ENCODE measurements around the gene LGALS4.
A peak's percentile ranks its signal among the peaks of the same experiment; 100 is the strongest.
"Not testable (repeated sequence)": the region's sequence is repeated elsewhere in the genome, so short reads cannot be mapped to it uniquely, and the experiment has no call there.

The LGALS4 gene, protein sequence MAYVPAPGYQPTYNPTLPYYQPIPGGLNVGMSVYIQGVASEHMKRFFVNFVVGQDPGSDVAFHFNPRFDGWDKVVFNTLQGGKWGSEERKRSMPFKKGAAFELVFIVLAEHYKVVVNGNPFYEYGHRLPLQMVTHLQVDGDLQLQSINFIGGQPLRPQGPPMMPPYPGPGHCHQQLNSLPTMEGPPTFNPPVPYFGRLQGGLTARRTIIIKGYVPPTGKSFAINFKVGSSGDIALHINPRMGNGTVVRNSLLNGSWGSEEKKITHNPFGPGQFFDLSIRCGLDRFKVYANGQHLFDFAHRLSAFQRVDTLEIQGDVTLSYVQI

DNA sequence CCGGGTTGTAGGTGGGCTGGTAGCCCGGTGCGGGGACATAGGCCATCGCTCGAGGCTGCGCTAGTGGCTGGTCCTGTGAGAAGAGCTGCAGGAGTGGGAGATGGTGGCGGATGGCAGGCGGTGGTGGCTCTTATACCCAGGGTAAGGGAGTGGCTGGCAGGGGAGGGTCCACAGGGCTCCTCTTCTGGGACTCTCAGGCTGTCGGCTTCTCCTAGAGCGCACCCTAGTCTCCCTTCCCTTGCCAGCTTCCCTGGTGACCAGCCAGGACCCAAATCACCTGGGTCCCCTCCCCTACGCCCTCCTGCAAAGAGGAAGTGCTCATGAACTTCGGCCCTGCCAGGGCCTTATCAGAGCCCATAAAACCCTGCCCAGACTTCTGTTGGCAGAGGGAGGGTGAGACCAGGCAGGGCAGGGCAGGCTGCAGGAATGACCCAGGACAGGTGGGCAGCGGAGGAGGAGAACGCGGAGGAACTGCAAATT lies at the start of gene LGALS4:
TSS of gene LGALS4 (minus strand) at position 105 of the 480 bp plus-strand sequence. CDS start at position 46, 59 bp downstream.
- peaks cover 31% of the 10 kb centered on the region for H3K36me3 ChIP-seq (ENCODE audit: control insufficient read depth, insufficient read depth, low read length)
- no peaks in the 10 kb centered on the region for H3K27me3 ChIP-seq (ENCODE audit: control insufficient read depth, insufficient read depth, low read length)
- H3K9ac ChIP-seq (ENCODE audit: low read length): no peak within 1 kb of the TSS
- no peaks in the 10 kb centered on the region for H3K9me3 ChIP-seq (ENCODE audit: control insufficient read depth, insufficient read depth, low read depth, low read length)
- no peak within 1 kb of the TSS for H3K27ac ChIP-seq (ENCODE audit: low read depth, low read length)
- H3K4me1 ChIP-seq (ENCODE audit: control insufficient read depth, insufficient read depth, low read length): no peaks in the 10 kb centered on the region
- H3K4me3 ChIP-seq (ENCODE audit: low read depth, low read length): no peak within 1 kb of the TSS

DNA sequence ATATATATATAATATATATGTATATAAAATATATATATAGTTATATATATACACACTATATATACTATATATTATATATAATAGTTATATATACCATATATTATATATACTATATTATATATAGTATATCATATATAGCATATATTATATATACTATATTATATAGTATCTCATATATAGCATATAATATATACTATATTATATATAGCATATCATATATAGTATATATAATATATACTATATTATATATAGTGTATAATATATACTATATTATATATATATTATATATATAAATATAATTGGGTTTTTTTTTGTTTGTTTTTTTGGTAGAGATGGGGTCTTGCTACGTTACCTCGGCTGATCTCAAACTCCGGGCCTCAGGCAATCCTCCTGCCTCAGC lies 48.6 kb upstream of the LGALS4 start:
- Histone ChIP-seq H3K4me1 (ENCODE audit: control insufficient read depth, insufficient read depth, low read length) (peaks cover 11% of the 10 kb centered on the region), H3K27ac (ENCODE audit: low read depth, low read length) (no peak overlapping the region), H3K9me3 (ENCODE audit: control insufficient read depth, insufficient read depth, low read depth, low read length) (peaks cover 12% of the 10 kb centered on the region), H3K9ac (ENCODE audit: low read length) (no peak overlapping the region), H3K4me3 (ENCODE audit: low read depth, low read length) (no peak overlapping the region), H3K27me3 (ENCODE audit: control insufficient read depth, insufficient read depth, low read length) (no peaks in the 10 kb centered on the region), H3K36me3 (ENCODE audit: control insufficient read depth, insufficient read depth, low read length) (no peaks in the 10 kb centered on the region)

DNA sequence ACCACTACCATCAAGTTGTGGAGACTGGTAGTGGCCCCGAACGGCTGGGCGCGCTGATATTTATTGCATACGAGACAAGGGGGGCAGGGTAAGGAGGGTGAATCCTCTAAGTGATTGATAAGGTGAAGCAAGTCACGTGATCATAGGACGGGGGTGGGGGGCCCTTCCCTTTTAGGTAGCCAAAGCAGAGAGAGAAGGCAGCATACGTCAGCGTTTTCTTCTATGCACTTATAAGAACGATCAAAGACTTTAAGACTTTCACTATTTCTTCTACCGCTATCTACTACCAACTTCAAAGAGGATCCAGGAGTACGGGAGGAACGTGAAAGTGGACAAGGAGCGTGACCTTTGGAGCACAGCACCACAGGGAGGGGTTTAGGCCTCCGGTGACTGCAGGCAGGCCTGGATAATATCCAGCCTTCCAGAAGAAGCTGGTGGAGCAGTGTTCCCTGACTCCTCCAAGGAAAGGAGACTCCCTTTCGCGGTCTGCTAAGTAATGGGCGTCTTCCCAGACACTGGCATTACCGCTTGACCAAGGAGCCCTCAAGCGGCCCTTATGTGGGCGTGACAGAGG lies 47.0 kb upstream of the LGALS4 start:
- H3K4me1 ChIP-seq (ENCODE audit: control insufficient read depth, insufficient read depth, low read length); H3K4me3 ChIP-seq (ENCODE audit: low read depth, low read length); H3K27me3 ChIP-seq (ENCODE audit: control insufficient read depth, insufficient read depth, low read length); H3K27ac ChIP-seq (ENCODE audit: low read depth, low read length); H3K9ac ChIP-seq (ENCODE audit: low read length); H3K36me3 ChIP-seq (ENCODE audit: control insufficient read depth, insufficient read depth, low read length): not testable (repeated sequence)
- peaks cover 15% of the 10 kb centered on the region for H3K9me3 ChIP-seq (ENCODE audit: control insufficient read depth, insufficient read depth, low read depth, low read length)

DNA sequence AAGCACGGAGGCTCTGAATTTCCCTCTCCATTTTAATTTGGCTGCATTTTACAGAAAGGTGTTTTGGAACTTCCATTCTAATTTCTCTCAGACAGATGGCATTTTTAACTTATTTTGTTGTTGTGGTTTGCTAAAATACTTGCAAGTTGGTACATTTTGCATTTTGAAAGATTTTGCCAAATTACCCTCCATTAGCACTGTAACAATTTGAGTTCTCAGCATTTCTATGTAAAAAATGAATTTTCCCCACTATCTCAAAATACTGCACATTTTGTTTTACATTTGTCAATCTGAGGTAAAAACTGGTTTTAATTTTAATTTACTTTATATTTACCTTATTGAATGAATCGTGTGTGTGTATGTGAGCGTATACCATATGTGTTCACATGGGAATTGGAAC lies 44.1 kb upstream of the LGALS4 start:
- H3K4me3 ChIP-seq (ENCODE audit: low read depth, low read length): no peak overlapping the region
- H3K27me3 ChIP-seq (ENCODE audit: control insufficient read depth, insufficient read depth, low read length): no peaks in the 10 kb centered on the region
- H3K27ac ChIP-seq (ENCODE audit: low read depth, low read length): no peak overlapping the region
- no peak overlapping the region for H3K9ac ChIP-seq (ENCODE audit: low read length)
- peaks cover 15% of the 10 kb centered on the region for H3K9me3 ChIP-seq (ENCODE audit: control insufficient read depth, insufficient read depth, low read depth, low read length)
- H3K36me3 ChIP-seq (ENCODE audit: control insufficient read depth, insufficient read depth, low read length): no peaks in the 10 kb centered on the region
- H3K4me1 ChIP-seq (ENCODE audit: control insufficient read depth, insufficient read depth, low read length): no peaks in the 10 kb centered on the region

DNA sequence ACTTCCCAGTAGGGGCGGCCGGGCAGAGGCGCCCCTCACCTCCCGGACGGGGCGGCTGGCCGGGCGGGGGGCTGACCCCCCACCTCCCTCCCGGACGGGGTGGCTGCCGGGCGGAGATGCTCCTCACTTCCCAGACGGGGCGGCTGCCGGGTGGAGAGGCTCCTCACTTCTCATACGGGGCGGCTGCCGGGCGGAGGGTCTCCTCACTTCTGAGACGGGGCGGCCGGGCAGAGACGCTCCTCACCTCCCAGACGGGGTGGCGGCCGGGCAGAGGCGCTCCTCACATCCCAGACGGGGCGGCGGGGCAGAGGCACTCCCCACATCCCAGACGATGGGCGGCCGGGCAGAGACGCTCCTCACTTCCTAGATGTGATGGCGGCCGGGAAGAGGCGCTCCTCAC lies 43.0 kb upstream of the LGALS4 start:
- H3K4me3 ChIP-seq (ENCODE audit: low read depth, low read length); H3K4me1 ChIP-seq (ENCODE audit: control insufficient read depth, insufficient read depth, low read length); H3K27ac ChIP-seq (ENCODE audit: low read depth, low read length); H3K9ac ChIP-seq (ENCODE audit: low read length); H3K36me3 ChIP-seq (ENCODE audit: control insufficient read depth, insufficient read depth, low read length); H3K27me3 ChIP-seq (ENCODE audit: control insufficient read depth, insufficient read depth, low read length): not testable (repeated sequence)
- peaks cover 15% of the 10 kb centered on the region for H3K9me3 ChIP-seq (ENCODE audit: control insufficient read depth, insufficient read depth, low read depth, low read length)

DNA sequence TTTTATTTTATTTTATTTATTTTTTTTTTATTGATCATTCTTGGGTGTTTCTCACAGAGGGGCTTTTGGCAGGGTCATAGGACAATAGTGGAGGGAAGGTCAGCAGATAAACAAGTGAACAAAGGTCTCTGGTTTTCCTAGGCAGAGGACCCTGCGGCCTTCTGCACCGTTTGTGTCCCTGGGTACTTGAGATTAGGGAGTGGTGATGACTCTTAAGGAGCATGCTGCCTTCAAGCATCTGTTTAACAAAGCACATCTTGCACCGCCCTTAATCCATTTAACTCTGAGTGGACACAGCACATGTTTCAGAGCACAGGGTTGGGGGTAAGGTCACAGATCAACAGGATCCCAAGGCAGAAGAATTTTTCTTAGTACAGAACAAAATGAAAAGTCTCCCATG lies 42.2 kb upstream of the LGALS4 start:
- H3K36me3 ChIP-seq (ENCODE audit: control insufficient read depth, insufficient read depth, low read length); H3K4me3 ChIP-seq (ENCODE audit: low read depth, low read length); H3K27ac ChIP-seq (ENCODE audit: low read depth, low read length); H3K9ac ChIP-seq (ENCODE audit: low read length); H3K27me3 ChIP-seq (ENCODE audit: control insufficient read depth, insufficient read depth, low read length); H3K4me1 ChIP-seq (ENCODE audit: control insufficient read depth, insufficient read depth, low read length): not testable (repeated sequence)
- H3K9me3 ChIP-seq (ENCODE audit: control insufficient read depth, insufficient read depth, low read depth, low read length): peaks cover 15% of the 10 kb centered on the region

DNA sequence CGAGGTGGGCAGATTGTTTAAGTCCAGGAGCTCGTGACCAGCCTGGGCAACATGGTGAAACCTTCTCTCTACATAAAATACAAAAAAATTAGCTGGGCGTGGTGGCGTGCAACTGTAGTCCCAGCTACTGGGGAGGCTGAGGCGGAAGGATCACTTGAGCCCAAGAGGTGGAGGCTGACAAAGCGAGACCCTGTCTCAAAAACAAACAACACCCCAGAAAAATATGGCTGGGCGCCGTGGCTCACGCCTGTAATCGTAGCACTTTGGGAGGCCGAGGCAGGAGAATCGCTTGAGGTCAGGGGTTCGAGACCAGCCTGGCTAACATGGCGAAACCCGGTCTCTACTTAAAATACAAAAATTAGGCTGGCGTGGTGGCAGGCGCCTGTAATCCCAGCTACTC lies 40.5 kb upstream of the LGALS4 start:
- Histone ChIP-seq H3K9me3 (ENCODE audit: control insufficient read depth, insufficient read depth, low read depth, low read length) (peaks cover 15% of the 10 kb centered on the region), H3K4me1 (ENCODE audit: control insufficient read depth, insufficient read depth, low read length) (peaks cover 4% of the 10 kb centered on the region; the same call in 1 of the 2 replicates), H3K9ac (ENCODE audit: low read length) (peak overlapping the region; percentile 82), H3K27ac (ENCODE audit: low read depth, low read length) (no peak overlapping the region), H3K4me3 (ENCODE audit: low read depth, low read length) (peak overlapping the region; percentile 73), H3K36me3 (ENCODE audit: control insufficient read depth, insufficient read depth, low read length) (peaks cover 9% of the 10 kb centered on the region), H3K27me3 (ENCODE audit: control insufficient read depth, insufficient read depth, low read length) (no peaks in the 10 kb centered on the region)

DNA sequence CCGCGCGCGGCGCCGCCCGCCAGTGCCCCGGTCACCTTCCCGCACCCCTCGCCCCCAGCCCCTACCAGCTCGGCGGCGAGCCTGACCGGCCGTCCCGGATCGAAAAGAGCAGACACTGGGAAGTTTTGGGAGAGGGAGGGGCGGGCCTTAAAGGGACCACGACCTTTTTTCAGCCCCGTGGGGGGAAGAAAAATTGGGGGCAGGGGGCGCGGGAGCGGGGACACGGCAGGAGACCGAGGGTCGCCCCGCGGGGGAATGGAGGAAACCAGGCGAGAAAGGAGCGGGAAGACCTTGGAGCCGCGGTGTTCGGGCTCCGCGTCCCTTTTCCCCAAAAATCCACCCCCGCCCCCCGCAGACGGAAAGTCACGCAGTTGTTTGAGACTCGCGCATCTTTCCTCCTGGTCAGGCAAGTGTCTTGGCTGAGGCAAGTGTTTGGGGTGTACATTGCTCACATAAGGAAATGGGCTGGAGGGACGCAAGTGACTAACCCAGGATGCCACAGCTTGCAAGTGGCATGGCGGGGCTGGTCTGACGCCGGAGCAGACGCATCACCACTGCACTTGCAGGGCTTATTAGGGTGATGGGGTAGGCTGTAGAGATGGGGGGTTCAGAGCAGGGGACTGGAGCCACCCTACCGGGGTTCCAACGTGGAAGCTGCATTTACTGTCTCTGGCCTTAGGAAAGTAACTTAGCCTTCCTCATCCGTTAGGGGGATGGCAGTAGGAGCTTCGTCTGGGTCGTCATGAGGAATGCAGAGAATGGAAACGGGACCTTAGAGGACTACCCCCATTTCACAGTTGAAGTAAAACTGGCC lies 39.7 kb upstream of the LGALS4 start:
- H3K27me3 ChIP-seq (ENCODE audit: control insufficient read depth, insufficient read depth, low read length): no peaks in the 10 kb centered on the region
- peak overlapping the region; percentile 93 for H3K27ac ChIP-seq (ENCODE audit: low read depth, low read length)
- H3K36me3 ChIP-seq (ENCODE audit: control insufficient read depth, insufficient read depth, low read length): peaks cover 14% of the 10 kb centered on the region
- H3K9me3 ChIP-seq (ENCODE audit: control insufficient read depth, insufficient read depth, low read depth, low read length): peaks cover 13% of the 10 kb centered on the region
- H3K4me1 ChIP-seq (ENCODE audit: control insufficient read depth, insufficient read depth, low read length): peaks cover 5% of the 10 kb centered on the region; the same call in 1 of the 2 replicates
- peak overlapping the region; percentile 82 for H3K9ac ChIP-seq (ENCODE audit: low read length)
- peak overlapping the region; percentile 73 for H3K4me3 ChIP-seq (ENCODE audit: low read depth, low read length)

DNA sequence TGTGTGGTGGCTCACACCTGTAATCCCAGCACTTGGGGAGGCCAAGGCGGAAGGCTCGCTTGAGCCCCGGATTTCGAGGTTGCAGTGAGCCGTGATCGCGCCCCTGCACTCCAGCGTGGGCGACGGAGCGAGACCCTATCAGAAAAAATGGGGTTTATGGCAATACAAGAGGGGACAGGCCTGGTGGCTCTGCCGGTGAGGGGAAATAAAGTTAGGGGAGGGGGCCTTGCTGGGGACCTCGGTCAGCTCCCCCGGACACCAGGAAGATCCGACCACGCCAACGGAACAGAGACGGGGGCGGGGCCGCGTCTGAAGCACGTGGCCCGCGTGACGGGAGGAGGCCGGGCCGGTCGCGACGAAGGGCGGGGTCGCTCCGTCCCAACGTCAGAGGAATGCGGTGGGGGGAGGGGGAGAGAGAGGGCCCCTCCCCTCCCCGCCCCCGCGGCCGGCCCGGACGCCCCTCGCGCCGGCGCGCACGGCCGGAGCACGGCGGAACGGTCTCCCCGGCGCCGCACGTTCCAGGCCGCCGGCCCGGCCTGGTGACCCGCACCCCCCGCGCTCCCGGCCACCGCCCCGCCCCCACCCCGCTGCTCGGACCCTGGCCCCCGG lies 39.0 kb upstream of the LGALS4 start:
- no peaks in the 10 kb centered on the region for H3K27me3 ChIP-seq (ENCODE audit: control insufficient read depth, insufficient read depth, low read length)
- H3K4me1 ChIP-seq (ENCODE audit: control insufficient read depth, insufficient read depth, low read length): peaks cover 5% of the 10 kb centered on the region; the same call in 1 of the 2 replicates
- peak overlapping the region; percentile 93; the same call in 1 of the 2 replicates for H3K27ac ChIP-seq (ENCODE audit: low read depth, low read length)

DNA sequence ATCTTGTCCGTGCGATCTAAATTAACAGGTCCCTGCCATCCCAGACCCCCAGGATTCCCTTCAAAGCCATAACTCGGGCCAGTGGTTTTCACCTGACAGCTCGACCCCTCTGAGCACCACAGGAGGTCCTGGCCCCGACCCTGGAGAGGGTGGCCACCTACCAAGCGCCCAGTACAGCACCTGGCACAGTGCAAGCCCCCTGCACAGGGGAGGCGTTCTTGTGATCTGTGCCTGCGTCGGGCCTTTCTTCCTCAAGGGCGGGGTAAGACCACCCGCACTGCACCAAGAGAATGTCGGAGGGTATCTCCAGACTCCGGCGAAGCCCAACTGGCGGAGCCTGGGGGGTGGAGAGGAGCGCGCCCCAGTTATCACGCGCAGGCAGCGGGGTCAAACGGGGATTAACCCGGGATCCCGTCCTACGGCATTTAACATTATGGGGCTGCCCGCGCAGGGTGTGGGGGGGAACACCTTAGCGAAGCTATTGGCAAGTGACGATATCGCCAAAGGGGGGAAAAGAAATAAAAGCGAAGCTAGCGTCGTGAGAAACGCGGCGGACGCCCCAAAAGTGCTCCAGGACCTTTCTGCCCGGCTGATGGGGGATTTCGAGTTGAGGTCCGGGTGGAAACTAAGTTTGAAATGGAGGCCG lies 38.4 kb upstream of the LGALS4 start:
- Histone ChIP-seq H3K27me3 (ENCODE audit: control insufficient read depth, insufficient read depth, low read length) (no peaks in the 10 kb centered on the region), H3K9ac (ENCODE audit: low read length) (peak overlapping the region; percentile 61), H3K36me3 (ENCODE audit: control insufficient read depth, insufficient read depth, low read length) (peaks cover 28% of the 10 kb centered on the region), H3K4me1 (ENCODE audit: control insufficient read depth, insufficient read depth, low read length) (peaks cover 5% of the 10 kb centered on the region; the same call in 1 of the 2 replicates), H3K4me3 (ENCODE audit: low read depth, low read length) (peak overlapping the region; percentile 73), H3K9me3 (ENCODE audit: control insufficient read depth, insufficient read depth, low read depth, low read length) (0 out of 2 replicates have a peak, but pooled peaks cover under 1% of the 10 kb centered on the region), H3K27ac (ENCODE audit: low read depth, low read length) (peak overlapping the region; percentile 69)

More for the DNA sequence above, 39.0 kb upstream of the LGALS4 start:
- Histone ChIP-seq H3K9ac (ENCODE audit: low read length) (peak overlapping the region; percentile 82), H3K36me3 (ENCODE audit: control insufficient read depth, insufficient read depth, low read length) (peaks cover 22% of the 10 kb centered on the region), H3K4me3 (ENCODE audit: low read depth, low read length) (peak overlapping the region; percentile 73), H3K9me3 (ENCODE audit: control insufficient read depth, insufficient read depth, low read depth, low read length) (peaks cover 7% of the 10 kb centered on the region; the same call in 1 of the 2 replicates)

Measured in HUES6 (cell line).